SK-N-SH treated with all-trans-retinoic acid at 6 μM for 48 hours (cell line): ENCODE results near the gene C10orf62.

Experiments
- ARNTL ChIP-seq: fragments of 450-650 bp; formaldehyde crosslinking; IDR thresholded peaks from 2 replicates; pipeline ENCODE4 v1.5.0; 2020; ENCODE audit warnings: low read depth, mild to moderate bottlenecking, moderate library complexity, borderline replicate concordance
- CREB5 ChIP-seq: fragments of 250-450 bp; sonication (Bioruptor Pico); IDR thresholded peaks from 2 replicates; pipeline ENCODE4 v1.5.1; 2020; ENCODE audit warnings: low read depth, mild to moderate bottlenecking, moderate library complexity
- CSDC2 ChIP-seq: fragments of 250-450 bp; sonication (Bioruptor Pico); IDR thresholded peaks from 2 replicates; pipeline ENCODE4 v1.5.0; 2020; ENCODE audit warnings: mild to moderate bottlenecking, moderate library complexity
- CSRNP3 ChIP-seq: fragments of 250-450 bp; sonication (Bioruptor Pico); IDR thresholded peaks from 2 replicates; pipeline ENCODE4 v1.5.1; 2021; ENCODE audit warnings: mild to moderate bottlenecking, moderate library complexity
- GLIS3 ChIP-seq: fragments of 250-450 bp; sonication (Bioruptor Pico); IDR thresholded peaks from 2 replicates; pipeline ENCODE4 v1.5.0; 2020; ENCODE audit warnings: mild to moderate bottlenecking, moderate library complexity
- ISL1 ChIP-seq: fragments of 250-450 bp; sonication (Bioruptor Pico); IDR thresholded peaks from 2 replicates; pipeline ENCODE4 v2.1.2; 2022; ENCODE audit warnings: mild to moderate bottlenecking, moderate library complexity
- SNAI2 ChIP-seq: fragments of 250-450 bp; sonication (Bioruptor Pico); IDR thresholded peaks from 2 replicates; pipeline ENCODE4 v1.5.0; 2020; ENCODE audit warnings: mild to moderate bottlenecking, moderate library complexity
- TCF4 ChIP-seq: fragments of 250-450 bp; sonication (Bioruptor Pico); IDR thresholded peaks from 2 replicates; pipeline ENCODE4 v1.8.0; 2021; ENCODE audit warnings: mild to moderate bottlenecking, moderate library complexity, borderline replicate concordance
- ZFP30 ChIP-seq: fragments of 450-650 bp; formaldehyde crosslinking; IDR thresholded peaks from 2 replicates; pipeline ENCODE4 v1.5.0; 2022; ENCODE audit warnings: mild to moderate bottlenecking, moderate library complexity
- TF ChIP-seq, protein P1 (sequence below): fragments of 250-450 bp; sonication (Bioruptor Pico); IDR thresholded peaks from 2 replicates; pipeline ENCODE4 v1.8.0; 2020; ENCODE audit warnings: mild to moderate bottlenecking, moderate library complexity, borderline replicate concordance

DNA sequence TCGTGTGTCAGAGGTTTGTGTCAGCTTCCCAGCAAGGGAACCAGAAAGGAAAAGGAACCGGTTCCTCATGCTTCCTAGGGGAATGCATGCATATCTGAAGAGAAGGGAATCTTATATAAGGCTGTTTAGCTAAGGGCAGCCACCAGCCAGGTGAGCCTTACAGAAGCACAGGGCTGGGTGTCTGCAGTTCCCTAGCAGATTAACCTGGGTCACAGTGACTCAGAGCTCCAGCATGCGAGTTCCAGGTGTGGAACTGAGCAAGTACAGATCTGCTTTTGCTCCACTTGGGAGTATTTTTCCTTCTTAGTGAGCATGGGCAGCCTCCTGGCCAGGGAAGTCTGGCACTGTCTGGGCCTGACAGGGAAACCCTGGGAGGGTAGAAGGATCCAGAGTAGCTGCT, 17.9 kb upstream of the C10orf62 start:
- TF ChIP-seq ARNTL (no peak), ZFP30 (CRISPR knock-in tag) (no peak), SNAI2 (CRISPR knock-in tag) (no peak), CREB5 (CRISPR knock-in tag) (no peak), CSDC2 (CRISPR knock-in tag) (no peak), GLIS3 (CRISPR knock-in tag) (no peak), TCF4 (CRISPR knock-in tag) (no peak), ISL1 (no peak), CSRNP3 (CRISPR knock-in tag) (no peak)
- TF ChIP-seq, protein P1, sequence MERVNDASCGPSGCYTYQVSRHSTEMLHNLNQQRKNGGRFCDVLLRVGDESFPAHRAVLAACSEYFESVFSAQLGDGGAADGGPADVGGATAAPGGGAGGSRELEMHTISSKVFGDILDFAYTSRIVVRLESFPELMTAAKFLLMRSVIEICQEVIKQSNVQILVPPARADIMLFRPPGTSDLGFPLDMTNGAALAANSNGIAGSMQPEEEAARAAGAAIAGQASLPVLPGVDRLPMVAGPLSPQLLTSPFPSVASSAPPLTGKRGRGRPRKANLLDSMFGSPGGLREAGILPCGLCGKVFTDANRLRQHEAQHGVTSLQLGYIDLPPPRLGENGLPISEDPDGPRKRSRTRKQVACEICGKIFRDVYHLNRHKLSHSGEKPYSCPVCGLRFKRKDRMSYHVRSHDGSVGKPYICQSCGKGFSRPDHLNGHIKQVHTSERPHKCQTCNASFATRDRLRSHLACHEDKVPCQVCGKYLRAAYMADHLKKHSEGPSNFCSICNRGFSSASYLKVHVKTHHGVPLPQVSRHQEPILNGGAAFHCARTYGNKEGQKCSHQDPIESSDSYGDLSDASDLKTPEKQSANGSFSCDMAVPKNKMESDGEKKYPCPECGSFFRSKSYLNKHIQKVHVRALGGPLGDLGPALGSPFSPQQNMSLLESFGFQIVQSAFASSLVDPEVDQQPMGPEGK (CRISPR knock-in tag) = no peak
